Esophagus muscularis mucosa (tissue), 4 donors: Measurements from ENCODE around the gene LDLRAD2. TPM values are rescaled to one million over a fixed set of nuclear protein-coding genes. Genes with fewer than 3 reads are reported as not detected.
A peak's percentile ranks its signal among the peaks of the same experiment; 100 is the strongest.

Experiments used
- DNase-seq: peaks from one replicate; pipeline ENCODE4 v3.0.0-alpha.2; 2017; ENCODE audit errors: extremely low spot score
- H3K27ac ChIP-seq, 4 donors: fragments of 200-600 bp; sonication (generic); replicated peaks in 1 of 4; 1 replicate in 3 of 4; 2 replicates in 1 of 4; pipeline ENCODE4 v1.5.1; 2016 to 2019; ENCODE audit warnings: mild to moderate bottlenecking in 1 of 4
- H3K27me3 ChIP-seq, 4 donors: fragments of 200-600 bp; sonication (generic); one replicate each; pipeline versions ENCODE4 v1.5.1 to v1.6.0; 2016 to 2019
- H3K36me3 ChIP-seq, 4 donors: fragments of 200-600 bp; sonication (generic); one replicate each; pipeline ENCODE4 v1.5.1; 2016 to 2019
- H3K4me1 ChIP-seq, 4 donors: fragments of 200-600 bp; sonication (generic); one replicate each; pipeline ENCODE4 v1.5.1; 2016 to 2019
- H3K4me3 ChIP-seq, 4 donors: fragments of 200-600 bp; sonication (generic); 1 replicate in 2 of 4; 2 replicates in 2 of 4; pipeline ENCODE4 v1.5.1; 2016 to 2019; ENCODE audit warnings: mild to moderate bottlenecking in 4 of 4, moderate library complexity in 1 of 4
- H3K9me3 ChIP-seq, 4 donors: fragments of 200-600 bp; sonication (generic); 1 replicate in 3 of 4; 2 replicates in 1 of 4; pipeline ENCODE4 v1.5.1; 2016 to 2019
- CTCF ChIP-seq, 3 experiments: fragments of 200-600 bp in 2 of 3; fragments of 450-650 bp in 1 of 3; sonication (generic) in 2 of 3; IDR thresholded peaks; one replicate each; pipeline ENCODE4 v1.5.1; 2017 to 2019; ENCODE audit warnings: antibody characterized with exemption in 3 of 3, mild to moderate bottlenecking in 2 of 3, moderate library complexity in 1 of 3
- EP300 ChIP-seq: sonication (generic); formaldehyde crosslinking; IDR thresholded peaks from one replicate; pipeline ENCODE4 v1.6.1; 2017; ENCODE audit warnings: antibody characterized with exemption
- POLR2A ChIP-seq: fragments of 450-650 bp; IDR thresholded peaks from one replicate; pipeline ENCODE4 v1.6.1; 2017; ENCODE audit warnings: antibody characterized with exemption, moderate library complexity, mild to moderate bottlenecking, low read depth
- POLR2AphosphoS5 ChIP-seq, 2 donors: sonication (generic); formaldehyde crosslinking; IDR thresholded peaks; one replicate each; pipeline ENCODE4 v1.6.1; 2017; ENCODE audit warnings: antibody characterized with exemption in 2 of 2
- WGBS: methylation state at CpG from one replicate; pipeline ENCODE4 v1.1.5; 2018; 5-methylcytosine and 5-hydroxymethylcytosine counted together
- intact Hi-C: fragments of 100-400 bp; cut with DNase I; formaldehyde crosslinking; loops from one replicate; pipeline ENCODE4 v1.15.1; 2023
- total RNA-seq, 4 donors: library from RNA; depleted of rRNA; stranded (reverse); fragments of >200 nt; gene quantifications; one replicate each; pipeline versions ENCODE4 v1.1.0 to v1.2.1, GENCODE V29; 2016

Gene LDLRAD2
- total RNA-seq, 4 donors from 2014 or later = not detected

DNA sequence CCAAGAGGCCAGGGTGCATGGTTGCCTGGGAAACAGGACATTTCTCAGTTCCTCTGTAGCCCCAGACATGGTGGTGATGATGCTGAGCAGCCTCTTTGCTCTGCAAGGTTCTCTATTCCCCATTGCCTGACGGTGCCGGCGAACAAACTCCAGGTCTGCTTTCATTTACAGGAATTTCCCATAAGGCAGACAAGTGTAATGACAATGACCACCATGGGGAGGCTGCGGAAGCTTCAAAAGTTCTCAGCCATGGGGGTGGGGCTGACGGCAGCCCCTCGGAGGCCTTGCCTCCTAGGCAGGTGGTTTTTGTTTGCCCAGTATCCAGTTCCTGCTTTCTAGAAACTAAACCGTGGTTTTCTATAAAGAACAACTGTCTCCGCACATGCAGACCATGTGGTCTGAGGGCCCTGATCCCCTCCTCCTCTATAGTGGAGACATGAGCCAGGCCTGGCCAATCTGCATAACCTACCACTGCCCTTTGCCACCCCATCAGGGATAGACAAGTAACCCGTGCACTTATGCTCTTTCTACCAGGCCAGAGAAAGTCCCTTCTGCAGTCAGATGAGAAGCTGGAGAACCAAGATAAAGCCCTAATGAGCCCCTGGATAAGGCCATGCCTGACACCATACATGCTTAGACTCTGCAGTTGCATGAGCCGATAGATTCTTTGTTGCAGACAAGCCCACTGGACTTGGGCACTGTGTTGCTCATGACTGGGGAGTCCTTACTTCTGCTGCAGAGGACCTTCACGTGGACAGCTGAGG is 54.1 kb downstream of the LDLRAD2 start:
- peaks cover 21 to 47% (median 39%) of the 10 kb centered on the region in 4 donors for H3K4me1 ChIP-seq
- H3K27ac ChIP-seq = peak overlapping the region; percentile 45 to 87 (median 75)
- DNase-seq = no peak
- WGBS = 45% methylated on average over 6 of the region's 11 CpGs
- intact Hi-C loops = no loop called here
- H3K36me3 ChIP-seq = peaks cover 51 to 98% (median 88%) of the 10 kb centered on the region in 4 donors
- no peak for TF ChIP-seq EP300
- no peak for TF ChIP-seq POLR2AphosphoS5 (IDR thresholded peaks at IDR 0.05)
- no peak for TF ChIP-seq POLR2A
- no peak overlapping the region for H3K4me3 ChIP-seq
- H3K9me3 ChIP-seq = no peaks in the 10 kb centered on the region
- no peaks in the 10 kb centered on the region for H3K27me3 ChIP-seq

- TF ChIP-seq EP300 (no peak), POLR2A (no peak), CTCF (IDR thresholded peaks at IDR 0.05) (no peak), POLR2AphosphoS5 (IDR thresholded peaks at IDR 0.05) (no peak)
- Histone ChIP-seq H3K36me3 (peaks cover 51 to 98% (median 88%) of the 10 kb centered on the region in 4 donors), H3K4me1 (peaks cover 20 to 51% (median 40%) of the 10 kb centered on the region in 4 donors), H3K27me3 (no peaks in the 10 kb centered on the region), H3K4me3 (no peak overlapping the region), H3K27ac (peak overlapping the region; percentile 45 to 87 (median 75)), H3K9me3 (no peaks in the 10 kb centered on the region)
- intact Hi-C loops = no loop called here
- WGBS = 23% methylated on average over 1 of the region's 1 CpG
- DNase-seq = no peak
Observed at GRCh38 chr1:21866707-21867043, 54.6 kb downstream of the LDLRAD2 start.

GRCh38 chr1:21867451-21867996 is 55.5 kb downstream of the LDLRAD2 start:
- peak overlapping the region; percentile 77 to 87 (median 82) for H3K27ac ChIP-seq
- no peak for TF ChIP-seq POLR2AphosphoS5 (IDR thresholded peaks at IDR 0.05)
- no peak for TF ChIP-seq EP300
- no peak for TF ChIP-seq CTCF (IDR thresholded peaks at IDR 0.05)
- TF ChIP-seq POLR2A = no peak
- H3K4me1 ChIP-seq = peaks cover 16 to 48% (median 41%) of the 10 kb centered on the region in 4 donors
- H3K9me3 ChIP-seq = no peaks in the 10 kb centered on the region
- 68% methylated on average over 5 of the region's 5 CpGs for WGBS
- no peak for DNase-seq
- H3K36me3 ChIP-seq = peaks cover 56 to 98% (median 89%) of the 10 kb centered on the region in 4 donors
- intact Hi-C loops = no loop called here
- no peak overlapping the region for H3K4me3 ChIP-seq
- H3K27me3 ChIP-seq = no peaks in the 10 kb centered on the region

DNA sequence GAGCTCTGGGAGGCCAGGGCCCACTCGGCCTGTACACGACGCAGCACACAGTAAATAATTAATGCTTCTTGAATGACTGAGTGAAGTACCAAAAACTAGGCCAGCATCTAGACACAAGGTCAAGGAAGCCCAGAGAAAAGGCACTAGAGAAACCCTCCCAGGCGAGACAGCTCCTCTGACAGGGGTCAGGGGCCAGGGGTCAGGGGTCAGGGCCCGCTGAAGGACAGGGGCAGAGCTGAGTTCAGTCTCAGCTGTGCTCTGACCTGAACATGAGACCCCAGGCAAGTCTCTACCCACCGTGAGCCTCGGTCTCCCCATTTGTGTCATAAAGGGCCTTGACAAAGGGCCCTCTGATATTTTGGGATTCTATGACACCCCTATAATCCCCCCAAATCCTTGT is 56.4 kb downstream of the LDLRAD2 start:
- Histone ChIP-seq H3K4me1 (peaks cover 16 to 57% (median 47%) of the 10 kb centered on the region in 4 donors), H3K4me3 (no peak overlapping the region), H3K9me3 (no peaks in the 10 kb centered on the region), H3K27me3 (no peaks in the 10 kb centered on the region), H3K27ac (peak overlapping the region; percentile 77 to 87 (median 82)), H3K36me3 (peaks cover 66 to 100% (median 92%) of the 10 kb centered on the region in 4 donors)
- intact Hi-C loops = loop anchor here (2.0 kb wide), 1 partner anchor 94 kb away; no protein-coding TSS in a partner anchor
- DNase-seq = no peak
- WGBS = 89% methylated on average over 7 of the region's 7 CpGs
- TF ChIP-seq EP300 (no peak), POLR2AphosphoS5 (IDR thresholded peaks at IDR 0.05) (no peak), POLR2A (no peak), CTCF (IDR thresholded peaks at IDR 0.05) (no peak)

GRCh38 chr1:21868941-21869454 is 56.9 kb downstream of the LDLRAD2 start:
- TF ChIP-seq CTCF (IDR thresholded peaks at IDR 0.05) = no peak
- TF ChIP-seq POLR2A = no peak
- Histone ChIP-seq H3K36me3 (peaks cover 68 to 100% (median 92%) of the 10 kb centered on the region in 4 donors), H3K9me3 (no peaks in the 10 kb centered on the region), H3K27ac (peak overlapping the region; percentile 77 to 87 (median 82)), H3K27me3 (no peaks in the 10 kb centered on the region), H3K4me3 (no peak overlapping the region), H3K4me1 (peaks cover 16 to 59% (median 47%) of the 10 kb centered on the region in 4 donors)
- DNase-seq = no peak
- 77% methylated on average over 12 of the region's 12 CpGs for WGBS
- intact Hi-C loops = loop anchor here (2.0 kb wide), 1 partner anchor 94 kb away; no protein-coding TSS in a partner anchor
